Occipital lobe (tissue), 2 donors: Measurements from ENCODE around the gene PDZRN4. TPM values are rescaled to one million over a fixed set of nuclear protein-coding genes. Genes with fewer than 3 reads are reported as not detected.
"Not testable (repeated sequence)": the region's sequence is repeated elsewhere in the genome, so short reads cannot be mapped to it uniquely, and the experiment has no call there.

Experiments used
- DNase-seq: peaks from one replicate; lab custom pipeline; 2025; lab: John Stamatoyannopoulos, UW
- total RNA-seq: library from RNA; depleted of rRNA; stranded (reverse); fragments of >200 nt; gene quantifications from one replicate; pipeline ENCODE4 v1.2.3, GENCODE V29; 2014

The PDZRN4 gene
- 48.7 TPM for total RNA-seq

DNA sequence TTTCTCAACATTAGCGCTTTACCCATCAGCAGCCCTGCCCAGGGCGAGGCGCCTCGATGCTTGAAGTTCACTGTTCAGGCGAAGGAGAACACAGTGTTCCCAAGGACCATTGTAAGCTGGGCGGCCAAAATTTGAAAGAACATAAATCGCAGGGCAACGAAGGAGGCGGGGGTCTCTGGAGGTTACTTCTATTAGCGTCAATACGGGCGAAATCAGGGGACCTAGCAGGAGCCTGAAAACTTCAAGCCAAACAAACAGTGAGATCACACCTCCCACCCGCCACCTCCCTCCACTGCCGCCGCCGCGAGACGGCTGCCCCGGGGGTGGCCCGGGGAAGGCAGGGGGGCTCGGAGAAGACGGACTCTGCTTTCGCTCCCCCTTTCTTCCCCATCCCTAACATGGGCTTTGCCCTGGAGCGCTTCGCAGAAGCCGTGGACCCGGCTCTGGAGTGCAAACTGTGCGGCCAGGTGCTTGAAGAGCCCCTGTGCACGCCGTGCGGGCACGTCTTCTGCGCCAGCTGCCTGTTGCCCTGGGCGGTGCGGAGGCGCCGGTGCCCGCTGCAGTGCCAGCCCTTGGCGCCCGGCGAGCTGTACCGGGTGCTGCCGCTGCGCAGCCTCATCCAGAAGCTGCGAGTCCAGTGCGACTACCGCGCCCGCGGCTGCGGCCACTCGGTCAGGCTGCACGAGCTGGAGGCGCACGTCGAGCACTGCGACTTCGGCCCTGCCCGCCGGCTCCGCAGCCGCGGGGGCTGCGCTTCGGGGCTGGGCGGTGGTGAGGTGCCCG lies at the start of gene PDZRN4:
PDZRN4 (plus strand) TSS at position 263 of the 783 bp plus-strand sequence.
- peak; percentile 16 for DNase-seq

DNA sequence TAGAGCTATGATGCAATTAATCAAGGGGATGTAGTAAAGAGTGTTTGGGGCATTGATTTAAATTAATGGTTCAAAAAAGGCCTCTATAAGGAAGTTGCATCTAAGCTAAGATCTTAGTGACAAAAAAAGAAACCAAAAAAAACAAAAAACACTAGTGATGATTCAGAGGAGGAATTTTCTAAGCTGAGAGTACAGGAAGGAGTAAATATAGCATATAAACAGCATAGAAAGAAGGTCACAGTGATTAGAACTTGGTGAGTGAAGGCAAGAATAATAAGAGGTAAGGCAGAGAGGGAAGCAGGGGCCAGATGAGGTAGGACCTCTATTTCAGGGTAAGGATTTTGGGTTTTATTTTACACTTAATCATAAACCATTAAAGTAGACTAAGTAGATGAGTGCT lies 48.0 kb upstream of the PDZRN4 start:
- no peak for DNase-seq

DNA sequence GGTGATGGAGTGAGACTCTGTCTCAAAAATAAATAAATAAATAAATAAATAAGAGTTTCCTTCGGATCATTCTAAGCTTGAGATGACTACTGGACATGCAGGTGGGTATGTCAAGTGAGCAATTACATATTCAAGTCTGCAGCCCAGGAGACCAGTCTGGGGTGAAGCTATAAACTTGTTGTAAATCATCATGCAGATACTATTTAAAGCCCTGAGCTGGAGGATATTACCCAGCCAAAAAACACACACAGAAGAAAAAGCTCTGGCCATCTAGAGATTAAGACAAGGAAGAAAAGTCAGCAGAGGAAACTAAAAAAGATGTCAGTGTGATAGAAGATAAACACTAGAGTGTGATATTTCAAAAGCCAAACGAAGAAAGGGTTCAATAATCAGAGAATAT lies 47.0 kb upstream of the PDZRN4 start:
- no peak for DNase-seq

DNA sequence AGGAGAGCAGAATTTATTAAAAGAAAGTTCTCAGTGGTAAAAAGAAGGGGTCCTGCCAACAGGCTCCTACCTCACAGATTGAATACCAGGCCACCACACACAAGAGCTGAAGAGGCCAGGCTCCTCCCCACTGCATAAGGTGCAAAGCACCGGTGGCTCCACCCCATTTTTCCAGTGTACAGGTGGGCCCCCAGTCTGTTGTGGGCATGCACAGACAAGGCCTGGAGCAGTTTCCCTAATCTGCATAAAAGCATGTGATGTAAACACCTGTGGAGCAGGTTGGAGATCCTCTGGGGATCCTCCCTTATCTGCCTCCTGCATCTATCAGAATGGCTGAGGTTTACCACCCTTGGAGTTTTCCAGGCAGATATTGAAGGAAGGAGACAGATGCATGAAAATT lies 45.7 kb upstream of the PDZRN4 start:
- DNase-seq, result no peak

DNA sequence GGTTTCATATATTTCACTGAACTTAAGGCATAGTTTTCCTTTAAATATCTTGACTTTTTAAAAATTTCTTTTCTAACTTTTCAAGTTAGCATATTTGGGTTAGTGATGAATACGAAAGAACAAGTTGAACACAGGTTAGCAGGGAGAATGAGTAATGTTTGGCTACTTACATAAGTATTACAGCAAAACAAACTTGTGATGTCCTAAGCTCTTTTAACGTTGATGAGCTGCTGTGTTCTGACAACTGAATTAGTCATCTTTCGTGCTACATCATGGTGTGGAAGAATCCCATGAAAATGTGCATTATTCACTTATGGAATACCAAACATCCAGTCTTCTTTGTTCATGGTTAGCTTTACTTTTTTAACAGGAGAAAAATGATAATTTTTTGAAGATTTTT lies 36.3 kb upstream of the PDZRN4 start:
- DNase-seq, result no peak

DNA sequence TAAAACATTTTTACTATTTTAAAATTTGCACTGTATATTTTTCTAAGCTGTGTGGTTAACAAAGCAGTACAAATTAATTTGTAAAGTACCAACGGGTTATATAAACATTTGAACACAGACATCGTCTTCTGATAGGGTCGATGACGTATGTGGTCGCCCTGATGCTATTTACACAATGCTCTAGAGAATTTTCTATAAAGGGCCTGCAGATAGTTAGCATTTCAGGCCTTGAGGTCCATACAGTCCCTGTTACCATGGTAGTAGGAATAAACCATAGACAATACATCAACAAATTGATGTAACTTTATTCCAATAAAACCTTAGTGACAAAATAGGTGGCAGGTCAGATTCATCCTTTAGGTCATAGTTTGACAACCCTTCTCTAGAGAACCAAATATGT lies 25.7 kb upstream of the PDZRN4 start:
- no peak for DNase-seq

DNA sequence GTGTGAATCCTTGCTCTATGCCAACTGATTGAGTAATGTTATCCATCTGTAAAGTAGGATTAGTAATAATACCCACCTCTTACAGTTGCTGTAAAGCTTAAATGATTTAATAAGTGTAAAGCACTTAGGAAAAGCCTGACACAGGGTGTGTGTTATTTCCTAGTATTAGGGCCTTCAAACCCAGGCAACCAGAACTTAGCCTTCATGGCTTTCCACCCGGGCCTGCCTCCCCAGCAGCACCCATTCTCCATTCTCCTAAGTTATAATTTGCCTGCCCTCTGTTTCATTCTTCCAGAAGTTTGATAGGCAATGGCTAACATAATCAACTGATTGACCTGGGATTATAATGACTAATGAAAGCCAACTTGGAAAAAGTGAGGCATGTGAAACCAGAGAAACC lies 20.4 kb upstream of the PDZRN4 start:
- DNase-seq, result no peak

DNA sequence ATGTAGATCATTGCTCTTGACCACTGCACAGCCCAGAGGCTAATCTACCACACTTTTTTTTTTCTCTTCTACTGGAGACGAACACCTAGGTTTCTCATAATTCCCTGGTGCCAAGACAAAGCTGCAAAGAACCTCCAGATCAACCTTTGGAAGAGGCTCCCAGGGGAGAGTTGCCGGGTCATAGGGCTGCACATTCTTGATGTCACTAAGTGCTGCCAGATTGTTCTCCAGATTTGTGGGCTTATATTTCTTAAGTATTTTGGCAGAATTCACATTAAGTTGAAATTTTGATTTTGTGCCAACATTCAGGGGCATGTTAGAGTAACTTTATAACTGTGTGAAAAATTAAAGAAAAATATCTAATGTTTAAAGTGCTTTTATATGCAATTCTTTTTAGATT lies 13.5 kb upstream of the PDZRN4 start:
- no peak for DNase-seq

DNA sequence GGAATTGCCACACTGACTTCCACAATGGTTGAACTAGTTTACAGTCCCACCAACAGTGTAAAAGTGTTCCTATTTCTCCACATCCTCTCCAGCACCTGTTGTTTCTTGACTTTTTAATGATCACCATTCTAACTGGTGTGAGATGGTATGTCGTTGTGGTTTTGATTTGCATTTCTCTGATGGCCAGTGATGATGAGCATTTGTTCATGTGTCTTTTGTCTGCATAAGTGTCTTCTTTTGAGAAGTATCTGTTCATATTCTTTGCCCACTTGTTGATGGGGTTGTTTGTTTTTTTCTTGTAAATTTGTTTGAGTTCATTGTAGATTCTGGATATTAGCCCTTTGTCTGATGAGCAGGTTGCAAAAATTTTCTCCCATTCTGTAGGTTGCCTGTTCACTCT lies 8.6 kb upstream of the PDZRN4 start:
- not testable (repeated sequence) for DNase-seq

DNA sequence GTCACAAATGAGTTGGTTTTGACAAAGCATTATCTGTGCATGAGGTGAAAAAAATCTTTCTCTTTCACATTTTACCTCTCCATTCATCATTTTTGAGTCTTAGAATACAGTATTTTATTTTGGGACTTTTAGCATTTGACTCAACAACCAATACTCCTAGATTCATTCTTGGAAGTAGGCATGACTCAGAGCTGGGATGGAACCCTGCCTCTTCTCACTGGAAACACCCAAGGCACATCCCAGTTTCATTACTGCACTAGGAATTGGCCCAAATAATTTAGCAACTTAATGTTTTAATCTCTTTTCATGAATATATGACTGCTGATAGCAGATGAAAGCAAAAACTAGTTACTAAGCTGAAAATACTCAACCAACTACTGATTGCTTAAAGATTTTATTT lies 3.3 kb upstream of the PDZRN4 start:
- no peak for DNase-seq

DNA sequence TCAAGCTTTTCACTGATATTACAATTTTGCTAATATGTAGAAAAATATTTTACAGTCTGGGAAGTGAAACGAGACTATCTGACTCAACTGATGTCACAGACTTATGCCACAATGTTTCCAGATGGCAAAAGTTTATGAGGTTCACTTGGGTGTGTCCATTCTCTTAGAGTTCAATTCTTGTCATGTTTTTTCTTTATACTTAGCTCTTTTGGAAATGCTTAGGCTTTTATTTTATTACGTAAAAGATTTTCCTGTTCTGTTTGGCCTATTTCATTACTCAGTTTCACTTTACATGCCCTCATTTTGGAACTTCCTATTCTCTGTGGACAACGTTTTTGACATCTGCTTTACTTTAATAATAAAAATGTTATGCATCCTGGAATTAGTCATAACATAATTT lies 2.1 kb upstream of the PDZRN4 start:
- DNase-seq, result no peak

DNA sequence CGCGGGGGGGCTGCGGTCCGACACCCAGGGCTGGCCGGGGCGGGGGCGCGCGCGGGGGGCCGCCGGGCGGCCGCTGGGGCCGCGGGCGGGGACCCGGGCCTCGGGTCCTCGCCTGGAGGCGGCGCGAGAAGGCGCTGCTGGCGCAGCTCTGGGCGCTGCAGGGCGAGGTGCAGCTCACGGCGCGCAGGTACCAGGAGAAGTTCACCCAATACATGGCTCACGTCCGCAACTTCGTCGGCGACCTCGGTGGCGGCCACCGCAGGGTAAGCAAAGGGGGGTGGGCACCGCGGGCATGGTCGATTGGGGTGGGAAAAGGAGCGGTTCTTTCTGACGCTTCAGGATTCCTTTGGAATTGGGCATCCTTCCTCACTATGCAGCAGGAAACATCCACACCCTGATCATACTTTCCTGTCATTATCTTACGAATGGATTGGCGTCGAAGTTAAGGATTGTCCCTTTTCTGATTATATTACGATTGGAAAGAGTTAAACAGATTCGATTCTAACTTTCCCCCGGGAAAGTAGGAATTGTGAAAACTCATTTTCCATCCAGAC lies 798 bp downstream of the PDZRN4 start:
- no peak for DNase-seq

DNA sequence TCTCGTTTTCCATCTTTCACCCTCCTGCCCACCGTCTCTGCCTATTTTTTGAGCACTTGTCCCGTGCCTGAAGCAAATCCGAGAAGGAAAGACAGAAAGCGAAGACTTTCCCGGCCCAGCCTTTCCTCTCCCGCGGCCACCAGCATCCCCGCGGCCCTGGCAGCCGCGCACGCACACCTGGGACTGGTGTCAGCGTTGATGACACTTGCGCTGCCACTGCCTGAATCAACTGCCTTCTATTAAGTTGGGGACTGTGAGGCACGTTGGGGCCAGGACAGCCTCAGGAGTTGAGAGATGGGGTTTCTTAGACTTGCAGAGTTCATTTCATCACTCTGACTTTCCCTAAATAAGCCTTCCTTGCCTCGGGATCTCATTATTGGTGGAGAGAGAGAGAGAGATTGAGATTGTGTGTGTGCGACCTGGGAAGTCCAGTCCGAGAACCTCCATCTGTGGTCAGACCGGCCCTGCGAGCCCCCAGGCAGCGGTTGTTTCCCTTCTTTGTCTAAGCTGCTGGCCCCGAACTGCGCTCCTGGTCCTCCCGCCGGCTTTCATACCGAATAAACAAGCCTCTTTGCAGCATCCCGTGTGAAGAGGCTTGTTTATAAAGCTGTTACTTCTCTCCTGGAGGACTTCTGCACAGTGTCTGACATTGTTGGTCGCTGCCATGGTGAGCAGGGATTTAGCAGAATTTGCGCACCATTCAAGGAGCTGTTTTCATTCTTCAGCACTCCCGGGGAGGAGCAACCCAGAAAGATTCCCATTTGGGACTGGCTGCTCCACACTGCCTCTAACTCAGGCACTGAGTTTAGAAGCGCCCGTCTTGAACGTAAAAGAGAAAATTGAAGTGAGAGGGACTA lies 1.5 kb downstream of the PDZRN4 start:
- no peak for DNase-seq

DNA sequence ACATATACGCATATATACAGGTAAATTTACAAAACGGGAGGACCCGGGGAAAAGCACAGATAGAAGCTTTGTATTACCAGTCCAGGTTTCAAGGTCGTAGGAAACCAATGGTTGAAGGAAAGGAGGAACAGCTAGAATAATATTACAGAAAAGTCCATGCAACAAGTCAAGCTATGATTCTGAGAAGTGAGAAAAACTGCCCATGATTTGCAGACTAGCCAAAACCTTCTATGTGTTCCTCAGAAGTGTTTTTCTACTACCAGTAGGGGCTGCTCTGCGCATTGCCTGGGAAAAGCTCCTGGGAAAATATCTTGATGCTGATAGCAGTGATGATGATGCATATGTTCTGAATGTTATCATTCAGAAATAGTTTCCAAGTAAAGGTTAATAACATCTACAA lies 2.2 kb downstream of the PDZRN4 start:
- DNase-seq, result peak; percentile 24

DNA sequence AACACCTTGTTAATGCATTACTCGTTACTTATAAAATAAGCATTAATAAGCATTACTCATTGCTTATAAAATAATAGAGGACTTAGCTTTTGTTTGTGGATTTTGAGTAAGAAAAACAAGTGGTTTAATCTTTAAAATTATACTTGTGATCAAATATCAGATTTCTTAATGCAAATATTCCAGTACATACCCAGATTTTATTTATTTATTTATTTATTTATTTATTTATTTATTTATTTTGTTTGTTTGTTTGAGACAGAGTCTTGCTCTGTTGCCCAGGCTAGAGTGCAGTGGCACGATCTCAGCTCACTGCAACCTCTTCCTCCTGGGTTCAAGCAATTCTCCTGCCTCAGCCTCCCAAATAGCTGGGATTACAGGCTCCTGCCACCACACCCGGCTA lies 3.4 kb downstream of the PDZRN4 start:
- DNase-seq, result not testable (repeated sequence)

DNA sequence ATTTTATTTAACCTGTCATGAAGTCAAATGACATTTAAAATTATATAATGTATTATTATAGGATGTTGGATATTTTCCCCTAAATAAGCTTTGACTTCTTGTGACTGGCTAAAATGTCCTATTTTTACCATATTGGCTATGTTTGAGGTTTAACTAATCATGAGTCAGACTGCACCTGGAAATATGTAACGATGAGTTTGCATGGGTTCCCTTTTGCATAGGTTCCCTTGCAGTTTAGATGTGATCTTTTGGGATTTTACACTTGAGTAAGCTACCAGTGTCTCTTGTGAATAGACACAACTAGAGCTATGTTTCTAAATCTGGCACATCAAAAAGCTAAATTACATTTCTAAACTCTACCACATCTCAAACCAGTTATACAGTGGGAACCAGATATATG lies 5.2 kb downstream of the PDZRN4 start:
- DNase-seq, result no peak

DNA sequence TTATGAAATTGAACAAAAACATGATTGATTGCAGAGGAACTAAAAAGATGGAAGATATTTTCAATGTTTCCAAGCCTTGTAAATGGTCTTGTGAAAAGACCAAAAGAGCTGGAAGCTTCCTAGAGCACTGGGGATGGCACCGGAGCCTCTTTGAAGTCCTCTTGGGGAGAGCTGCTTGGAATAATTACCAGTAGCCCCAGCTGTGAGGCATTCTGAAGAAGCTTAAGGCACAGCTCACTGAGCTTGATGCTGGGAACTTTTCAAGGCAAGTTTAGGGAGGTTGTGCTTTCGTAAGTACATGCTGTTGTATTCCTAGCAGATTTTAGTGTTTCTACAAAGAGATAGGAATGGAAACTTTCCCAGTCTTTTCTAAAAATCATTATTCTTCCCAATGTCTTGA lies 13.9 kb downstream of the PDZRN4 start:
- DNase-seq, result no peak

DNA sequence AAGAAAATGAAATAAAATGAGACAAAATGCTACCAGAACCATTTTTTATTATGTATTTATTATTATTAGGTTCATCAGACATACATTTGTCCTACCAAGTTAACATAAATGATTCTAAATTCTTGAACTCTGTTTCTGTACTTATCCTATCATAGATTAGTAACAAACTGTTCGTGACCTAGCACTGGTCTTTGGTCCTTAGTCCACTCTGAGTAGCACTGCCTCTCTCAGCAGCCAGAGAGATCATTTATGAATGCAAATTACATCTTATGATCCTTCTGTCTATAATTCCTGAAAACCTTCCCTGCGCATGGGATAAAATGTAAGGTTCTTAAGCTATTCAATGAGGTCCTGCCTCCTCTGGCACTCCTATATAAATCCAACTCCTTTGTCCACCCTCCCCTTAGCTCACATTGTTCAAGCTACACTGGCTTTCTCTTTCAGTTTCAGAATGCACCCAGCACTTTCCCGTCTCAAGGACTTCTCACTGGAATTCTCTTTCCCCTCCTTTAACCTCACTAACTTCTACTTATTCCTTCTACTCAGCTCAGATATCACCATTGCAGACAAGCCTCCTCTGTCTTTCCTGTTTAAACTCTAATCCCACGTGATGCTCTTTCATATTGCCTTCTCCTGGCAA lies 17.1 kb downstream of the PDZRN4 start:
- no peak for DNase-seq

DNA sequence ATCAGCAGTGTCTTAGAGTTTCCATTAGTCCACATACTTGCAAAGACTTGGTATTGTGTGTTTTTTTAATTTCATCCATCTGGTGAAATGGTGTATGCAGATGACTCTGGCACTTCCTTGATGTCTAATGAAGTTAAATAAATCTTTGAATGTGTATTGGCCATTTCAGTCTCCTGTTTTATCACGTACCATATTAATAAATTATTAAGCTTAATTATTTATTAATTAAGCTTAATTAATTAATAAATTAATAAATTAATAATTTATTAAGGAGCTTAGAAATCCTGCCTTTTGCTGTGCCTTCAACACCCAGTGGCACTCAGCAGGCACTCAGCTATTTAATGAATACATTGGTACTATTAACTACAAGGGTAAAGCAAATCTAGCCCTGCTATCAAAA lies 18.2 kb downstream of the PDZRN4 start:
- DNase-seq, result no peak

DNA sequence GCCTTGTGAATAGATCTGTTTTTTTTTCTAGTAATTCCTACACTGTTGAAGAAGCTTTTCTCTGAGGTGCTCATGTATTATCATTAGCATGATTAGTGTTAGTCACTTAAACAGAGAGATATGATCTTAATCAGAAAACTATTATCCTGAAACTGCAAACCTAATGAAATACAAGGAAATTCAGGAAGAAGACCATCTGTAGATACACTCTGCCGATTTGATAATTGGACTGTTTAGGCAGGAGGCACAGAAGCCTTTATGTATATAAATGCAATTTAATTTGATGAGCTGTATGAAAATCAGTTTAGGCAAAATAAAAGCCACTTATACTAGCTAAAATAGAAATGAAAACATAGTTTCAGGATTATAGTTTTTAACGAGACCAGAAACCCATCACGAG lies 23.3 kb downstream of the PDZRN4 start:
- DNase-seq, result no peak

DNA sequence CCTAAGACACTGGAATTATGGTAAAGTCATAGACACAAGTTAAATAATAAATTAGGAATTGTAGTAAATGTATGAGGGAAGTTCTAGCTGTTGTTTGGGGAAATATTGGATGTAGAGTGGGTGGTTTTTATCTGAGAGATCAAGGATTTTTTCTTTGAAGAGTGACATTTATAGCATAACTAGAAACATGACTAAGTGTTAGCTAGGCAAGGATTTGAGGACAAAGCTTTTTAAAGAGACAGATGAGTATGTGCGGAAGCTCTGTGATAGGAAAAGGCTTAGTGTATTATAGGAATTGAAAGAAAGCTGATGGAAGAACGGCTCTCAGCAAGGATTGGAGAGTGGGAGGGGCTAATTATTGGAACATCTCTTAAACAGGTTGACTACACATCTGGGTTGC lies 24.5 kb downstream of the PDZRN4 start:
- no peak for DNase-seq

DNA sequence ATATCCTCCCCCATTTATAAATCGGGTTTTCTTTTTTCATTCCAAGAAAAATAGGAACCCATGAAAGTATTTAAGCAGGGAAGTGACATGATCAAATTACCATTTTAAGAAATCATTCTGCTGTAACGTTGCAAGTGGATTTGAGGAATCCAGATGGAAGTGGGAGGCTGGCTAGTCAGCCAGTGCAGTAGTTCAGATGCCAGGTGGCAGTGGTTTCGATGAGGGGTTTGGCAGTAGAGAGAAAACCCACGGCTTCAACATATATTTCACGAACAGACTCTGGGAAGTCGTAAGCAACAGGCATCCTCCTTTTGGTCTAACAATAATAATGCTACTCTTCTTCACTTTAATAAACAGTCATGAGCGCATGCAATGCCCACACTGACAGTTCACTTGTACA lies 25.0 kb downstream of the PDZRN4 start:
- no peak for DNase-seq
